Measurements from ENCODE around the gene PHACTR2.

PHACTR2 gene

DNA sequence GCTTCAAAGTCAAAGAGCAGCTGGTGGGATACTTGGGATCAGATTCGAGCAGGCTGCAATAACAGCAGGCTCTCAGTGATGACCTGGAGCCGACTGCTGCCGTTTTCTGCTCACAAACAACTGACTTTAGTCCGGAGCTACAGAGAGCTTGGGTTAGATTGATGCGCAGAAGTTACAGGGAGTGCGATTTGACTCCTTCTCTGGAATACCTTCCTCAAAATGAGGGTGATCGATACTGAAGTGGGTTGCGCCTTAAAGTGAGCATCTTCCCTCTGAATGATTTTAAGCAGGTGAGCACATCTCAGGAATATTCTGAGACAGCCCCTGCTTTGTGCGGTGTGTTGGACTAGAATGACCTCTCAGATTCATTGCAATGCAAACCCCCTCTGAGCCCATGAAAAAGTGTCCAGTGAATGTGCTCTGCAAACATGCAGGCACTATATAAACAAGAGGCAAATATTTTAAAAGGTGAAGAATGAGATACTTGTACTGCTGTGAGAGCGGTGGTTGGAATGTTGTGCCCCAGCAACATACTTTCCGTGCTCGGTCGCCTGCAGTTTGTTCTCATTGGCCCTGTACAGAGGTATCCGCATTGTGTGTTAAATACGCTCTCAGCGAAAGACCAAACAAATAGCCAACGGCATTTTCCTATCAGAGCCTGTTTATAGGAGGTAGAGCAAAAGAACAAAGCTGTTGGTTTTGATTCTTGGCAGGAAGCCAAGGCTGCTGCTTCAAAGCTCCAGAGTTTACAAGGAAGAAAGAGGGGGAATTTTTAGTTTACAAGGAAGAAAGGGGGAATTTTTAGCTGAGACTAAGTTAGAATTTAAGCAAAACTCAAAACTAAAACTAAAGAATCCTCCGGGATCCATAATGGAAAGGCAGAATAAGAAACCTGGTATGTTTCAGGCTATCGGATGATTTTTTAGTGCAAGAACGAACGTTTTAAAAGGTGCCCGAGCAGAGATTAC, 67.7 kb downstream of the PHACTR2 start:
- Histone ChIP-seq H3K4me3 (IDR thresholded peaks at IDR 0.05; ENCODE audit: insufficient read depth, low read depth, low read length) (no peak overlapping the region), H3K4me2 (no peak overlapping the region), H3K4me1 (ENCODE audit: low read depth, poor library complexity, severe bottlenecking) (no peaks in the 10 kb centered on the region), H3K36me3 (ENCODE audit: insufficient read depth) (no peaks in the 10 kb centered on the region), H2AFZ (ENCODE audit: low read depth) (no peak overlapping the region), H3K27ac (no peak overlapping the region), H3K9ac (no peak overlapping the region), H3K27me3 (ENCODE audit: insufficient read depth, low read depth) (no peaks in the 10 kb centered on the region), H4K20me1 (ENCODE audit: insufficient read depth) (no peaks in the 10 kb centered on the region), H3K79me2 (ENCODE audit: insufficient read depth, low read depth) (no peaks in the 10 kb centered on the region)
- TF ChIP-seq, protein P1, sequence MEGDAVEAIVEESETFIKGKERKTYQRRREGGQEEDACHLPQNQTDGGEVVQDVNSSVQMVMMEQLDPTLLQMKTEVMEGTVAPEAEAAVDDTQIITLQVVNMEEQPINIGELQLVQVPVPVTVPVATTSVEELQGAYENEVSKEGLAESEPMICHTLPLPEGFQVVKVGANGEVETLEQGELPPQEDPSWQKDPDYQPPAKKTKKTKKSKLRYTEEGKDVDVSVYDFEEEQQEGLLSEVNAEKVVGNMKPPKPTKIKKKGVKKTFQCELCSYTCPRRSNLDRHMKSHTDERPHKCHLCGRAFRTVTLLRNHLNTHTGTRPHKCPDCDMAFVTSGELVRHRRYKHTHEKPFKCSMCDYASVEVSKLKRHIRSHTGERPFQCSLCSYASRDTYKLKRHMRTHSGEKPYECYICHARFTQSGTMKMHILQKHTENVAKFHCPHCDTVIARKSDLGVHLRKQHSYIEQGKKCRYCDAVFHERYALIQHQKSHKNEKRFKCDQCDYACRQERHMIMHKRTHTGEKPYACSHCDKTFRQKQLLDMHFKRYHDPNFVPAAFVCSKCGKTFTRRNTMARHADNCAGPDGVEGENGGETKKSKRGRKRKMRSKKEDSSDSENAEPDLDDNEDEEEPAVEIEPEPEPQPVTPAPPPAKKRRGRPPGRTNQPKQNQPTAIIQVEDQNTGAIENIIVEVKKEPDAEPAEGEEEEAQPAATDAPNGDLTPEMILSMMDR (conservative IDR thresholded peaks at IDR 0.05; ENCODE audit: low read depth, low read length): no peak

DNA sequence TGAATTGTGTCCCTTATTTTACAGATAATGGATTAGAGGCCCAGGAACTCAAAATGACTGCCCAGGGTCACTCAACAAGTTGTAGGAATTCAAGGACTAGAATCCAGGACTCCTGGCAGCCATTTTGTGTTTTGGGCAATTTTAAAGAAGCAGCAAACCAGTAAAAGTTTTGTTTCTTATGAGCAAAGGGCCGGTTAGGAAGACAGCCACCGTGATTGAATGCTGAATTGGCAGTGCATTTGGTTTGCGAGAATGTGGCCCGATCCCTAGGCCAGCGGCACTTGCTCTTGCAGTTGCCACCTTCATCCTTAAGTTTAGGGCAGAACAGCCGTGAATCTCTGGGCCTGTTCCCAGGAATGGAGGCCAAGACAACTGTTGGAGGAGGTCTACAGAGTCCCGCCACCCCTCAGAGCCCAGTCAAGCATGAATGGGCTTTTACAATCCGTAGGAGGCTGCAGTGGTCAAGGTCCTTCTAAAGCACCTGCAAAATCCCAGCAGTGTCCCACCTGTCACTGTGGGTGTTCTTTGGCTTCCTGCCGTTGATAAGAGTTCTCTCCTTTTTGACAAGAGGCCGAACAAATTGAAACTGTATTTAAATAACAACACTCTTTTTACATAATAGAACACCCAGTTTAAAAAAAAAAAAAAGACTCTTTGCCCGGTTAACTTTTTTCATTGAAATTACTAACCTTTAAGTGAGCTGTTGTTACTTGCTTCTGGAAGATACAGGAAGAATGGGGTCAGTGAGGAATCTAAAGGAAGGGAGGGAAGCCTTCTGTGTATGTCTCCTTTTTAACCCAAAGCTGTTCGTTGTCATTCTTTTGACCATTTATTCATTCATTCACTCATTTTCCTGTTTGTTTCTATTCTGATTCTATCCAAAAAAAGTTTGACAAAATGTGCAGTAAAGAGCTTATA, 68.7 kb downstream of the PHACTR2 start:
- Histone ChIP-seq H3K27ac (no peak overlapping the region), H3K9ac (no peak overlapping the region), H2AFZ (ENCODE audit: low read depth) (no peak overlapping the region), H3K4me3 (IDR thresholded peaks at IDR 0.05; ENCODE audit: insufficient read depth, low read depth, low read length) (no peak overlapping the region), H3K4me1 (ENCODE audit: low read depth, poor library complexity, severe bottlenecking) (no peaks in the 10 kb centered on the region), H3K27me3 (ENCODE audit: insufficient read depth, low read depth) (no peaks in the 10 kb centered on the region), H3K4me2 (no peak overlapping the region), H4K20me1 (ENCODE audit: insufficient read depth) (no peaks in the 10 kb centered on the region), H3K79me2 (ENCODE audit: insufficient read depth, low read depth) (no peaks in the 10 kb centered on the region), H3K36me3 (ENCODE audit: insufficient read depth) (no peaks in the 10 kb centered on the region)
- TF ChIP-seq, protein P1 (conservative IDR thresholded peaks at IDR 0.05; ENCODE audit: low read depth, low read length): no peak

DNA sequence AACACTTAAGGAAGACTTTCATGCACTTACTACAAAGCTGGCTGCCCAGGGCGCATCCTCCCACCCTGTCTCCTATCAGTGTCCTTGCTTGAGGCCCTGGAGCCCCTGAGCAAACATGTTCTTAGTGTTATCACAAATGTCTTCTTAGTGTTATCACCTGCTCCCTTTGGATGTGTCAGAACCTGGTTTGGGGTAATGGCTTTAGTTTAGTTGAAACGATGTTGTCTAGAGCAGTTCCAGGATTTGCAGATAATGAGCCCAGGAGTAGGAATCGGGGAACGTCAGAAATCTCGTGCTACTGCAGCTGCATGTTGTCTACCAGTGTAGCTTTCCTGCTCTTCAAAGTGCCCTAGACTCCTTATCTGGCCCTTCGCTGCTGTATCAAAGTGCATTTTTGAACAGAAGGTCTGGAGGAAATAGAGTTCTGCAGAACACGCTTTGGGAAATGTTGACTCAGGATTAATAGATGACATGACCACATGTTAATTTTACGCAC, 69.6 kb downstream of the PHACTR2 start:
- Histone ChIP-seq H3K79me2 (ENCODE audit: insufficient read depth, low read depth) (no peaks in the 10 kb centered on the region), H3K27ac (no peak overlapping the region), H3K9ac (no peak overlapping the region), H3K4me2 (no peak overlapping the region), H4K20me1 (ENCODE audit: insufficient read depth) (no peaks in the 10 kb centered on the region), H3K4me1 (ENCODE audit: low read depth, poor library complexity, severe bottlenecking) (no peaks in the 10 kb centered on the region), H3K4me3 (IDR thresholded peaks at IDR 0.05; ENCODE audit: insufficient read depth, low read depth, low read length) (no peak overlapping the region), H2AFZ (ENCODE audit: low read depth) (no peak overlapping the region), H3K36me3 (ENCODE audit: insufficient read depth) (no peaks in the 10 kb centered on the region), H3K27me3 (ENCODE audit: insufficient read depth, low read depth) (no peaks in the 10 kb centered on the region)
- TF ChIP-seq, protein P1 (conservative IDR thresholded peaks at IDR 0.05; ENCODE audit: low read depth, low read length): no peak

DNA sequence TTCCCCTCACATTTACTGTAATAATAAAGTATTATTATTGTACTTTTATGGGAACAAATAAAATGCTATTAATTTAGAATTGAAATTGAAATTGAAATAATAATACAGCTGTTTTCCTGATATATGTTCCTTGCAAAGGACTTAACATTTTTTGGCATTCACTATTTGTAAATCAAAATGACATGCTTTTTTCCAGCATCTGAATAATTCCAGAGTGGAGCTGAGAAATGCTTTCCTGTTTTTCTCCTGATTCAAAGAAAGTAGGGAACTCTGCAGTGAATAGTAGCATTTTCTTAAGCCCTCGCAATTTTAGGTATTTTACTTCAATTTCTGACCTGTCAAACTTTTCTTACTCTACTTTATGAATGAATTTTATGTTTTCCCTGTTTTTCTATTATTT, 72.1 kb downstream of the PHACTR2 start:
- Histone ChIP-seq H2AFZ (ENCODE audit: low read depth) (no peak overlapping the region), H3K4me1 (ENCODE audit: low read depth, poor library complexity, severe bottlenecking) (no peaks in the 10 kb centered on the region), H3K36me3 (ENCODE audit: insufficient read depth) (no peaks in the 10 kb centered on the region), H3K27ac (no peak overlapping the region), H3K27me3 (ENCODE audit: insufficient read depth, low read depth) (no peaks in the 10 kb centered on the region), H3K4me2 (no peak overlapping the region), H3K79me2 (ENCODE audit: insufficient read depth, low read depth) (no peaks in the 10 kb centered on the region), H3K4me3 (IDR thresholded peaks at IDR 0.05; ENCODE audit: insufficient read depth, low read depth, low read length) (no peak overlapping the region), H4K20me1 (ENCODE audit: insufficient read depth) (no peaks in the 10 kb centered on the region), H3K9ac (no peak overlapping the region)
- TF ChIP-seq, protein P1 (conservative IDR thresholded peaks at IDR 0.05; ENCODE audit: low read depth, low read length): no peak

All from KMS-11 (cell line).